Myocyte (in vitro differentiated cells): ENCODE measurements around the gene NUP43. TPM values are rescaled to one million over a fixed set of nuclear protein-coding genes. Genes with fewer than 3 reads are reported as not detected.
"Not testable (repeated sequence)": the region's sequence is repeated elsewhere in the genome, so short reads cannot be mapped to it uniquely, and the experiment has no call there.

ENCODE experiments used
- DNase-seq: peaks from one replicate; pipeline ENCODE4 v3.0.0-alpha.2; 2012; ENCODE audit warnings: low read depth
- polyA plus RNA-seq: library from polyadenylated mRNA; unstranded; fragments of >200 nt; gene quantifications from one replicate; pipeline ENCODE4 v1.2.1, GENCODE V29; 2012; ENCODE audit warnings: missing spikeins
- total RNA-seq: library from RNA; depleted of rRNA; stranded (reverse); fragments of >200 nt; gene quantifications from 2 replicates; pipeline ENCODE4 v1.2.3, GENCODE V29; 2014

Gene NUP43, protein sequence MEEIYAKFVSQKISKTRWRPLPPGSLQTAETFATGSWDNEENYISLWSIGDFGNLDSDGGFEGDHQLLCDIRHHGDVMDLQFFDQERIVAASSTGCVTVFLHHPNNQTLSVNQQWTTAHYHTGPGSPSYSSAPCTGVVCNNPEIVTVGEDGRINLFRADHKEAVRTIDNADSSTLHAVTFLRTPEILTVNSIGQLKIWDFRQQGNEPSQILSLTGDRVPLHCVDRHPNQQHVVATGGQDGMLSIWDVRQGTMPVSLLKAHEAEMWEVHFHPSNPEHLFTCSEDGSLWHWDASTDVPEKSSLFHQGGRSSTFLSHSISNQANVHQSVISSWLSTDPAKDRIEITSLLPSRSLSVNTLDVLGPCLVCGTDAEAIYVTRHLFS
- 33.2 and 51.5 TPM in 2 replicates for total RNA-seq
- polyA plus RNA-seq: 15.3 TPM

DNA sequence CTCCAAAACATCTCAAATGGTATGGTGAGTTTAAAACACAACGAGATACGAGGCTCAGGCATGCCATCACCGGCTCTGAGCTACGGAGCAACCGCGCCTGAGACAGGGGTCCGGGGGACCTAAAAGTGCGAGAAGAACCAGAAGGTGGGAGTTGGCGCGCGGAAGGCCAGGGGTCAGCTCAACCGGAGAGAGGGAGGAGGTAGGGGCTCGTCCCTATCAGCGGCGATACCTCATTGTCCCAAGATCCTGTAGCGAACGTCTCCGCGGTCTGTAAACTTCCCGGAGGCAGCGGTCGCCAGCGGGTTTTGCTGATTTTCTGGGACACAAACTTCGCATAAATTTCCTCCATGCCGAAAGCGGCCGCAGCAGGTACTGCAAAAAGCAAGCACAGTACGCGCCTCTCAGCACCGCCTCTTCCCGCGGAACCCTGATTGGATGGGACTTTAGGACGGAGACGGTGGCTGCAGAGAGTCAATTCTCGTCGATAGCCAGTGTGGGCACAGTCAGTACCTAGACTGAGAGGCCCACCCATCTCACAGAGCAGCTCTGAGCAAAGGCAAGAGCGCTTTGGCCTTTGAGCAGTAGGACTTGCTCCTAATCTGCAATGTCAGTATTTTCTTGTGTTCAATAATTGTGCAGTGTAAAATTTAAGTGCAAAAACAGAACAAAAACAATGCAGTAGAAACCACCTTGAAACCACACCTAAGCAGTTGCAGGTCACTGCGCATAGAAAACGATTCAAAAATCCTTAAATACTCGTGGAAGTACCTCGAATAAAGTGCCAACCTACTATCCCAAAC is at the start of gene NUP43:
Gene NUP43, minus strand, starts transcription at position 383 of the 800 bp plus-strand sequence. Its CDS starts 34 bp downstream, at position 349.
- DNase-seq: peak; percentile 97

DNA sequence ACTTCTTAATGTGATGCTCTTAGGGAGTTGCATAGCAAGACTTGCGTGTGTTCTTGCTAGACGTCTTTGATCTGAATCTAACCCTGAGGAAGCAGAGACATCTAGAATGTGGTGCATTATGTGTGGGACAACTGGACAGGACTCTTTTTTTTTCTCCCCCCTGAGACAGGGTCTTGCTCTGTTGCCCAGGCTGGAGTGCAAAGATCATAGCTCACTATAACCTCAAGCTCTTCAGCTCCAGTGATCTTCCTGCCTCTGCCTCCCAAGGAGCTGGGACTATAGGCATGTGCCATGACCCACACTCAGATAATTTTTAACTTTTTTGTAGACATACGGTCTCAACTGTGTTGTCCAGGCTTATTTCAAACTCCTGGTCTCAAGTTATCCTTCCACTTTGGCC is 37.2 kb upstream of the NUP43 start:
- DNase-seq: no peak

DNA sequence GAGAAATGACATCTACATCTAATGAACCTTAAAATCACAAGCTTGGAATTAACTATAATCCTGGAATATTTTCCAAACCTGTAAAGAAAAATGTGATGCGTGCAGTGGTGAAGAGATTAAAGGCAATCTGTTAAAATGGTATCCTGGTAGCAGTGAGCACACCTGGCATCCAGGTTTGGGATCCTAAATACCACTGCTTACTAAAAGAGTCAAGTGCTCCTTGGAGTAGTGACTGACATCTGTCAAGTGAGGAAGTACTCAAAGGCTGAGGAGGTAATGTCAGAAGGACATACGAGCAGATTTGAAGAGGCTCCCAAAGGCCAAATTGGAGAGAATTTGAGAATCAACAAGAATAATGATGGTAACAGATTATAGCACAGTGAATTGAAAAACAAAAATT is 36.0 kb upstream of the NUP43 start:
- DNase-seq: no peak

DNA sequence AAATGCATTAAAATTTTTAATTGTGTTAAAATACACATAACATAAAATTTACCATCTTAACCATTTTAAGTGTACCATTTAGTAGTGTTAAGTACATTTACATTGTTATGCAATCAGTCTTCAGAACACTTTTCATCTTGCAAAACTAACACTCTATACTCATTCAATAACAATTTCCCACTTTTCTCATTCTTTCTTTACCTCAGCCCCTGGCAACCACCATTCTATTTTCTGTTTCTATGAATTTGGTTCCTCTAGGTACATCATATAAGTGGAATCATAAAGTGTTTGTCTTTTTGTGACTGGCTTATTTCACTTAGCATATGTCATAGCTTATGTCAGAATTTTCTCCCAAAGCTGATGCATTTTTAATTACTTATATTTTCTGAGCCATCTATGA is 35.4 kb upstream of the NUP43 start:
- no peak for DNase-seq

DNA sequence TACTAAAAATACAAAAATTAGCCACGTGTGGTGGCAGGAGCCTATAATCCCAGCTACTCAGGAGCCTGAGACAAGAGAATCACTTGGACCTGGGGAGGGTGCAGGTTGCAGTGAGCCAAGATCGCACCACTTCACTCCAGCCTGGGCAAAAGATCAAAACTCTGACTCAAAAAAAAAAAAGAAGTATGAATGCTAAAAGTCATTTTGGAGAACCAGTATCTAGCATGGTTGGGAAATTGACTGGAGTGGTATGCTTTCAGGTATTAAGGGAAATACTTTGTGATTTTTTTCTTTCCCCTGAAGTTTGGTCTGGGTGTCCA is 33.3 kb upstream of the NUP43 start:
- no peak for DNase-seq

DNA sequence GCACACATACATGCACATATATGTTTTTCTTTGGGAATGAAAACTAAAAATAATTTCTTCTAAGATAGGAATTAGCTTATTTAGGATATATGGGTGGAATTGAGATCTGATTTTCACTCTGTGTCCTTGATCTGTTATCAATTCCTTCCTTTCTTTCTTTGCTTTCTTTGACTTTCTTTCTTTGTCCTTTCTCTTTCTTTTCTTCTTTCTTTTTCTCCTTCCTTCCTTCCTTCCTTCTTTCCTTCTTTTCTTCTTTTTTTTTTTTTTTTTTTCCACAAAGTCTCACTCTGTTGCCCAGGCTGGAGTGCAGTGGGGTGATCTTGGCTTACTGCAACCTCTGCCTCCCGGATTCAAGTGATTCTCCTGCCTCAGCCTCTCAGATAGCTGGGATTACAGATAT is 31.3 kb upstream of the NUP43 start:
- no peak for DNase-seq

DNA sequence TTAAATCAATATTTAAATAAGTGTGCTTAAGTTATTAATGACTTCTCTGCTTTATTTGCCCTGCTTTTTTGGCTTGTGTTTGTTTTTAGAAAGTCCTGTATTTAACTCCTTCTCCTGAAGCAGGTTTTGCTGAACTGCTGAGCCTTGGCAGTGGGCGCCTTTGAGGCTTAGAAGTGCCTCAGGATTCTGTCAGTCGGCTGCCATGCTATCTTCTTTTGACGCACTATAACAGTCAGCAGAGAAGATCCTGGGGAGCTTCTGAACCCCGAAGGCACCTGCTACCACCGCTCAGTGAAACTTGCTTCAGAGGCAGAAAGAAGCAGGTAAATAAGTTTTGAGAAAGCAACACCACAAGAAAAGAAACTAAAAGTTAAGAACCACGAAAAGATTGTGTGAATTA is 25.6 kb upstream of the NUP43 start:
- no peak for DNase-seq

DNA sequence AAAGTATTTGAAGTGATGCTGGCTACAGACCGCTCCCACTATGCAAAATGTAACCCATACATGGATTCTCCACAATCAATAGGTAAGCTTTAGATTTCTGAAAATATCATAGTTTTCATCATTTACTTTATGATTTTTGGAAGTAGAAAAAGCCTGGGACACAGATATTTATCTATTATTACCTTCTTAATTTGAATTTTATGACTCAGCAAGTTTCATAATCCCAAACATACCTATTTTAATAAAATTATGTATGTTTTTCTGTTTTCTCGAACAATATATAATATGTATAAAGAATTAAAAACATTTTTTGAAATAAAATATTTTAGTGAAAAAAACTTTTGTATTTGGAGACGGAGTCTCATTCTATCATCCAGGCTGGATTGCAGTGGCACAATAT is 24.9 kb upstream of the NUP43 start:
- DNase-seq: no peak

DNA sequence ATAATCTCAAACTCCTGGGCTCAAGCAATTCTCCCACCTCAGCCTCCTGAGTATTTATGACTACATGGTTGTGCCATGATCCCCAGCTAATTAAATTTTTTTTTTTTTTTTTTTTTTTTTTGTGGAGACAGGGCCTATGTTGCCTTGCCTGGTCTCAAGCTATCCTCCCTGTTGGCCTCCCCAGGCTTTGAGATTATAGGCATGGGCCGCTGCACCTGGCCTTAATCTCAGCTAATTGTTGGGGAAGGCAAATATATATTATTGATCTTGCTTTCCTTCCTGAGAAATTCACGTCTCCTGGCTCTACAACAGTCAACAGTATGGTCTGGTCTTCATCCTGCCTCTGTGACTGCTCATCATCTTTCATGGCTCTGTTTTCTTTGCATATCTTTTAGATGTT is 23.3 kb upstream of the NUP43 start:
- no peak for DNase-seq

DNA sequence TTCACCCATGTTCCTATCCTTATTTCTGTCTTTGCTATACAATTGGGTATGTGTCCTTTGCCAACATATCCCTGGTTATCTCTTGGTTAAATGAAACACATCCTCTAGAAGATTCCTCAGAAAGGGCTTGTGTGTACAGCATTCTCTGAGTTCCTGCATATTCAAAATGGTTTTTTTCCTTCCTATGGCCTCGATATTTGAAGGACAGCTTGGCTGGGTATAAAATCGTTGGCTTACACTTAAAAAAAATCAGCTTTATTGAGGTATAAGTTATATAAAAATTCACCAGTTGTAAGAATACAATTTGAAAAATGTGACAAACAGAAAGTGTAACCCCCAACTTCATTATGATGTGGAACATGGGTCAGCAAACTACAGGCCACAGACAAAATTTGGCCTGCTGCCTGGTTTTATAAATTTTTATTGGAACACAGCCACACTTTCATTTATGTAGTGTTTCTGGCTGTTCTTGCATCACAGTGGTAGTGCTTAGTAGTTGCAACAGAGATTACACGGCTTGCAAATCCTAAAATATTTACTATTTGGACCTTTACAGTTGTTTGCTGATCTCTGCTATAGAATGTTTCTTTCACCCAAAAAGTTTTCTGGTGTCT is 19.9 kb upstream of the NUP43 start:
- peak; percentile 13 for DNase-seq

DNA sequence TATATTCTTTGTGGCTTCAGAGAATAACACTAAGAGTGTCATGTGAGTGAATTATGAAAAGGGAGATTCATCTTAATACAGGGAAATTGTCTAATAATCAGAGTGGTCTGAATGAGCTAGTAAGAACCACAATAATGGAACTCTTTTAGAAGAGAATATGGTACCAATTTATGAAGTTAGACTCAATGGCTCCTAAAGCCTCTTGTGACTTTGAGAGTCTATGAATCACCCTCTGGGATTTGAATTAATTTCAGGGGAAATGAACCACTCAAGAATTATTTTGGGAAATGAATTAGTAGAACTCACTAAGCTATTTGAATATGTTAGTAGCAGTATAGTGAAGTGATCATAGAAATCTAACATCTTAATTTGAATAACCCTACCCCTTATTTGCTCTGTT is 17.5 kb upstream of the NUP43 start:
- DNase-seq: no peak

DNA sequence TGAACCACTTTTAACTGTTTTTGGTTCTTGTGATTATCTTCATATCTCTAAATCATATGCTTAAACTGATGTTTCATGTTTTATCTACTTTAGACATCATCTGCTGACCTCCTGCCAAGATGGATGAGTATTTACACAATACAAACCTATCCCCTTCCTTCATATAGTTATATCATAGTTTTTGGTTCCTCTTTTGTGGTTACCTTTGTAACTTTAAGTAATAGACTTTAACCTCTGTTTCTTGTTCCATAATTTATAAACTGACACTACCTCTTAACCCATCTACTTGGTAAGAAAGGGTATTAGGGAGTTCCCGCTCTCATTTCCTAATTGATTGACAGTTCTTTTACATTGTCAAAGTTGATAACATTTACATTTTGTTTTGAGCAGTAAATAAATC is 15.1 kb upstream of the NUP43 start:
- no peak for DNase-seq

DNA sequence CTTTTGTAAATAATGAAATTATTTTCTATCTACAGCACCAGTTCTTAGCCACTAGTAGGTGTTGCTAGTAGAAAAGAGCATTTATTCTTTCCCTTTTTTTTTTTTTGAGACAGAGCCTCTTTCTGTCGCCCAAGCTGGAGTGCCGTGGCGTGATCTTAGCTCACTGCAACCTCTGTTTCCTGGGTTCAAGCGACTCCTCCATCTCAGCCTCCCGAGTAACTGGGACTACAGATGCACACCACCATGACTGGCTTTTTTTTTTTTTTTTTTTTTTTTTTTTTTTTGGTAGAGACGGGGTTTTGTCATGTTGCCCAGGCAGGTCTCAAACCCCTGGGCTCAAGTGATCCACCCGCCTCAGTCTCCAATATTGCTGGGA is 9.9 kb upstream of the NUP43 start:
- DNase-seq: no peak

DNA sequence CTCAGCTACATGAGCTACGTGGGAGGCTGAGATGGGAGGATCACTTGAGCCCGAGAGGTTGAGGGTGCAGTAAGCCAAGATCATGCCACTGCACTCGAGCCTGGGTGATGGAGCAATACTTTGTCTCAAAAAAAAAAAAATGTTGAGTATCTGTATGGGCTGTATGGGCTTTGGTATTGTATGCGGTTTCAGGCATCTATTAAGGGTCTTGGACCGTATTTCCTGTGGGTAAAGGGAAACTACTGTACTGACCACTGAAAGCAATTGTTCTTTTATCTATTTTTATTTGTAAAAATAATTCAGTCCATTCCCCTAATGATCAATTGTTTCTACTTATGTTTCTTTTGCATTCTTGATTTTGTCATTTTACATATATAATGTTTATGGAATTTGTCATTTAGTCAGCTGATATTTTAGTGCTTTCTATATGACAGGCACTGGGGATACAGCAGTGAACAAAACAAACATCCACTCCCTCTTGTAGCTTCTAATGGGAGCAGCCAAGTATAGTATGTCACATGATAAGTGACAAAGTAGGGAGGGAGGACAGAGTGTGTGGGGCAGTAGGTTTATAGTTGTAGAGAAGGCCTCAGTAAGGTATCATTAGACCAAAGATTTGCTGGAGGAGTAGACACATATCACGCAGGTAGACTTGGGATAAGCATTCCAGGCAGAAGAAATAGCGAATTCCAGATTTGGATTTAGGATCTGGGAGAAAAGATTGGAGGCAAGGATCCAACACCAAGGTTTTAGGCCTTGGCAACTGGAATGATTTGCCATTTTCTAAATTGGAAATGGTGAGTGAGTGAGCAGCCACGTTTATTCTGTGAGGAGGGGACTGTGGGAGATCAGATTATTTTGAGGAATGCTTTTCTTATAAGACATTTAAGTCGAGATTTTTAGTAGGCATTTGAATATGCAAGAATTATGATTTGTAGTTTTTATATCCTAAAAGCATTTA is 9.3 kb upstream of the NUP43 start:
- peak; percentile 14 for DNase-seq

DNA sequence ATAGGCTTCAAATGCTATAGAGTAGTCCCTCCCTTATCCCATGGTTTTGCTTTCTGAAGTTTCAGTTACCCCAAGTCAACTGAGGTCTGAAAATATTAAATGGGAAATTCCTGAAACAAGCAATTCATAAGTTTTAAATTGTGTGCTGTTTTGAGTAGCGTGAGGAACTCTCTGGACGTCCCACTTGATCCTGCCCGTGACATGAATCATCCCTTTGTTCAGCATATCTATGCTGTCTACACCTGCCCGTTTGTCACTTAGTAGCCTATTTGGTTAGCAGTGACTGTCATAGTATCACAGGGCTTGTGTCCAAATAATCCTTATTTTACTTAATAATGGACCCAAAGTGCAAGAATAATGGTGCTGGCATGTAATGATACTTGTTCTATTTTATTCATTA is 8.2 kb upstream of the NUP43 start:
- DNase-seq: peak; percentile 16

DNA sequence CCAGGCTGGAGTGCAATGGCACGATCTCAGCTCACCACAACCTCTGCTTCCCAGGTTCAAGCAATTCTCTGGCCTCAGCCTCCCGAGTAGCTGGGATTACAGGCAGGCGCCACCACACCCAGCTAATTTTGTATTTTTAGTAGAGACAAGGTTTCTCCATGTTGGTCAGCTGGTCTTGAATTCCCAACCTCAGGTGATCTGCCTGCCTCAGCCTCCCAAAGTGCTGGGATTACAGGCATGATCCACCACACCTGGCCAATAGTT is 7.0 kb upstream of the NUP43 start:
- not testable (repeated sequence) for DNase-seq

DNA sequence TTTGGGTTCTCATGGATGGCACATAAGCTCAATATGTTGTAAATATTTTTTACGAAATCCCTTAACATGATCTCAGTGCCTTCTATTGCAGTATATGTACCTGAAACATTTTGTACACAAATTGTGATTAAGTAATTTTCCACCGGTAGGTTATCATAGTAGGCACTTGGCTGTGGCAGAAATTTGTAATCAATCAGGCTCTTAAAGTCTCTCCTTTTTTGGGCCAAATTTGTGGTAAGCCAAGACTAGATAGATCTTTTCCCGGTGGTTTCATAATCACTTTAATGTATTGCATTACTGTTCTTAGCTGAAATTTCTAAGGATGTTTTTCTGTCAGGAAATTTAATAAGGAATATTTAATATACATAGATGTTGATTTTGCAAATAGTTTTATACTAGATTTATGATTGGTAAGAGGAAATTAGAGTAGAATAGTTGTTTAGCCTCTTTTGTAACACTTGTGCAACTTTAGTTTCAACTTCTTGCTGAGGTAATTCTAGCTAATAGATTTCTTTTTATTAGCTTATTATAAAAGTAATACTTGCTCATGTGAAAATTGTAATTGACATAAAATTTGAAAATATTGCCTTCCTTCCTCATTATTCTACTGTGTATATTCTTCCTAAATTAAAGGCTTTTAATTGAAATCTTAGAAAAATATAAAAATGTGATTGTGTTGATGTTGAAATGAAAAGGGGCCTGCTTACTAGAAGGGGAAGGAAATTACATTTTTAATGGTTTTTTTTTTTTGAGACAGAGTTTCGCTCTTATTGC is 6.5 kb upstream of the NUP43 start:
- DNase-seq: no peak

DNA sequence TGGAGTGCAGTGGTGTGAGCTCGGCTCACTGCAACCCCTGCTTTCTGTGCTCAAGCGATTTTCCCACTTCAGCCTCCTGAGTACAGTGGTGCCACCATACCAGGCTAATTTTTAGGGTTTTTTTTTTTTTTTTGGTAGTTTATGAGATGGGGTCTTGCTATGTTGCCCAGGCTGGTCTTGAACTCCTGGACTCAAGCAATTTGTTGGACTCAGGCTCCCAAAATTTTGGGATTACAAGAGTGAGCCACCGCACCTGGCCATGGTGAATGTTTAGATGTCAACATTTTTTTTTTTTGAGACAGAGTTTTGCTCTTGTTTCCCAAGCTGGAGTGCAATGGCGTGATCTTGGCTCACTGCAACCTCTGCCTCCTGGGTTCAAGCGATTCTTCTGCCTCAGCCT is 5.6 kb upstream of the NUP43 start:
- not testable (repeated sequence) for DNase-seq

DNA sequence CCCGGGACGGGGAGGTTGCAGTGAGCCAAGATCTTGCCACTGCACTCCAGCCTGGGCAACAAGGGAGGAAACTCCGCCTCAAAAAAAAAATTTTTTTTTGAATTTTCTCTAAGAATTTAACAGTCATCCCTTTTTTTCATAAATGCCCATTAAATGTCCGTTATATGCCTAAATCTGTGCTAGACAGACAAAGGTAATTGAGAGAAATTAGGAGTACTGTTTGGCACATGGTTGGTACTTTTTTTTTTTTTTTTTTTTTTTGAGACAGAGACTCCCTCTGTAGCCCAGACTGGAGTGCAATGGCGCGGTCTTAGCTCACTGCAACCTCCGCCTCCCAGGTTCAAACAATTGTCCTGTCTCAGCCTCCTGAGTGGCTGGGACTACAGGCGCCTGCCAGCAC is 4.9 kb upstream of the NUP43 start:
- no peak for DNase-seq

DNA sequence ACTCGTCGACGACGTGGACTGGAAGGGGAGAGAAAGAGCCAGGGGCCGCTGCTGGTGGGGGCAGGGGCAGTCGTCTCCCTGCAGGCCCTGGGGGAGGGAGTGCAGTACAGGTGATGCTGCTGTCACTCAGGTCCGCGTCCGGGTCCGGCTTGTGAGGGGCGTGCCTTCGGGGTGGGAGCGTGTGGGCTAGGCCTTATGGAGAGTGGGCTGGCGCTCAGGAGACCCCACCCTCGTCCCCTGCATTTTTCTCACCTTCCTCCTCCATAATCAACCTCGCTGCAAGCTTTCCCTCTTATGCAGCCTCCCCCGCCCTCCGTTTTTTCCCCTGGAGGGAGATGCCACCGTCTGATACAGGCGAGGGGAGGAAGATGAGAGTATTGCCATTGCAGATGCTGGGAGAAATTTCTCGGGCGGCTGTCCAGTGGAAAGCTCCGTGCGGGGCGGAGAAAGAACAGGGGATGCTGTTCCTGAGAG is 3.8 kb upstream of the NUP43 start:
- peak; percentile 58 for DNase-seq
